Measurements from ENCODE around the gene MYO5A. TPM values are rescaled to one million over a fixed set of nuclear protein-coding genes. Genes with fewer than 3 reads are reported as not detected.
"Not testable (repeated sequence)": the region's sequence is repeated elsewhere in the genome, so short reads cannot be mapped to it uniquely, and the experiment has no call there.

MYO5A gene
- polyA plus RNA-seq, 3 donors, result 6.9 to 33.5 (median 16.6) TPM

GRCh38 chr15:52463638-52464037 is 65.0 kb downstream of the MYO5A start:
- H3K9me3 Mint-ChIP-seq, result peaks cover 1 to 9% (median 6%) of the 10 kb centered on the region in 7 donors
- H3K4me3 Mint-ChIP-seq, result no peak overlapping the region
- H3K79me2 ChIP-seq (ENCODE audit: insufficient read depth, low read length), result peaks cover 84% of the 10 kb centered on the region

GRCh38 chr15:52462806-52463360 is 65.8 kb downstream of the MYO5A start:
- no peaks in the 10 kb centered on the region for H3K36me3 ChIP-seq (replicated peaks in 1 of 2; ENCODE audit: control insufficient read depth in 1 of 2, insufficient read depth in 2 of 2, low read length in 2 of 2)
- H3K4me3 ChIP-seq (replicated peaks in 1 of 3; ENCODE audit: low read depth in 2 of 3, low read length in 3 of 3), result no peak overlapping the region
- Mint-ChIP-seq H3K4me3 (no peak overlapping the region), H3K36me3 (peaks cover 14 to 20% of the 10 kb centered on the region in 2 donors), H3K9me3 (peaks cover 1 to 9% (median 6%) of the 10 kb centered on the region in 7 donors), H3K27me3 (ENCODE audit: low read depth in 3 of 3) (no peaks in the 10 kb centered on the region), H3K4me1 (peaks cover 50% of the 10 kb centered on the region), H3K27ac (peak overlapping the region in 1 of 7 donors; percentile 41)
- H3K27ac ChIP-seq (ENCODE audit: low read depth in 1 of 2, low read length in 2 of 2), result no peak overlapping the region
- peaks cover 79% of the 10 kb centered on the region for H4K20me1 ChIP-seq (ENCODE audit: insufficient read depth, low read length)
- DNase-seq, result no peak
- no peak for TF ChIP-seq CTCF (IDR thresholded peaks at IDR 0.05)
- peaks cover 25 to 48% of the 10 kb centered on the region in 2 donors for H3K4me1 ChIP-seq (ENCODE audit: control insufficient read depth in 1 of 2, insufficient read depth in 2 of 2, low read length in 2 of 2)
- no peaks in the 10 kb centered on the region for H3K9me3 ChIP-seq (replicated peaks in 1 of 2; ENCODE audit: control insufficient read depth in 1 of 2, insufficient read depth in 1 of 2, low read length in 2 of 2)
- intact Hi-C loops (cut with micrococcal nuclease), result no loop called here
- no peak overlapping the region for H3K9ac ChIP-seq (ENCODE audit: insufficient read depth, low read length, poor library complexity, severe bottlenecking)
- no peak overlapping the region for H3K4me2 ChIP-seq (replicated peaks; ENCODE audit: extremely low read depth, low read length, poor library complexity, severe bottlenecking)
- peaks cover 84% of the 10 kb centered on the region for H3K79me2 ChIP-seq (ENCODE audit: insufficient read depth, low read length)
- WGBS (ENCODE audit: insufficient coverage), result no CpG with 5 or more reads among the region's 6 CpGs
- no peaks in the 10 kb centered on the region for H3K27me3 ChIP-seq (ENCODE audit: control insufficient read depth in 2 of 2, insufficient read depth in 2 of 2, low read length in 2 of 2)
- H2AFZ ChIP-seq (ENCODE audit: insufficient read depth, low read depth, low read length, poor library complexity, severe bottlenecking), result no peak overlapping the region

More at GRCh38 chr15:52463638-52464037, 65.0 kb downstream of the MYO5A start:
- Histone ChIP-seq H3K27ac (ENCODE audit: low read depth in 1 of 2, low read length in 2 of 2) (no peak overlapping the region), H3K4me3 (replicated peaks in 1 of 3; ENCODE audit: low read depth in 2 of 3, low read length in 3 of 3) (no peak overlapping the region), H3K27me3 (ENCODE audit: control insufficient read depth in 2 of 2, insufficient read depth in 2 of 2, low read length in 2 of 2) (no peaks in the 10 kb centered on the region), H3K36me3 (replicated peaks in 1 of 2; ENCODE audit: control insufficient read depth in 1 of 2, insufficient read depth in 2 of 2, low read length in 2 of 2) (no peaks in the 10 kb centered on the region), H2AFZ (ENCODE audit: insufficient read depth, low read depth, low read length, poor library complexity, severe bottlenecking) (no peak overlapping the region), H4K20me1 (ENCODE audit: insufficient read depth, low read length) (peaks cover 79% of the 10 kb centered on the region), H3K4me1 (ENCODE audit: control insufficient read depth in 1 of 2, insufficient read depth in 2 of 2, low read length in 2 of 2) (peaks cover 25 to 48% of the 10 kb centered on the region in 2 donors), H3K4me2 (replicated peaks; ENCODE audit: extremely low read depth, low read length, poor library complexity, severe bottlenecking) (no peak overlapping the region), H3K9ac (ENCODE audit: insufficient read depth, low read length, poor library complexity, severe bottlenecking) (no peak overlapping the region), H3K9me3 (replicated peaks in 1 of 2; ENCODE audit: control insufficient read depth in 1 of 2, insufficient read depth in 1 of 2, low read length in 2 of 2) (no peaks in the 10 kb centered on the region)
- Mint-ChIP-seq H3K4me1 (peaks cover 50% of the 10 kb centered on the region), H3K36me3 (peaks cover 14 to 20% of the 10 kb centered on the region in 2 donors), H3K27ac (no peak overlapping the region), H3K27me3 (ENCODE audit: low read depth in 3 of 3) (no peaks in the 10 kb centered on the region)
- TF ChIP-seq CTCF (IDR thresholded peaks at IDR 0.05), result peak; percentile 8
- no peak for DNase-seq
- intact Hi-C loops (cut with micrococcal nuclease), result no loop called here

- H3K4me1 ChIP-seq (ENCODE audit: control insufficient read depth in 1 of 2, insufficient read depth in 2 of 2, low read length in 2 of 2), result peaks cover 6 to 17% of the 10 kb centered on the region in 2 donors
- Mint-ChIP-seq H3K36me3 (peaks cover 22 to 25% of the 10 kb centered on the region in 2 donors), H3K27ac (peak overlapping the region in 2 of 7 donors; percentile 53 to 85), H3K4me1 (peaks cover 31% of the 10 kb centered on the region), H3K9me3 (peaks cover 9 to 21% (median 15%) of the 10 kb centered on the region in 7 donors)
- H3K79me2 ChIP-seq (ENCODE audit: insufficient read depth, low read length), result peaks cover 84% of the 10 kb centered on the region
- H4K20me1 ChIP-seq (ENCODE audit: insufficient read depth, low read length), result peaks cover 72% of the 10 kb centered on the region
- H3K27ac ChIP-seq (ENCODE audit: low read depth in 1 of 2, low read length in 2 of 2); H3K9me3 ChIP-seq (replicated peaks in 1 of 2; ENCODE audit: control insufficient read depth in 1 of 2, insufficient read depth in 1 of 2, low read length in 2 of 2); intact Hi-C loops (cut with micrococcal nuclease); H3K4me3 ChIP-seq (replicated peaks in 1 of 3; ENCODE audit: low read depth in 2 of 3, low read length in 3 of 3); H3K36me3 ChIP-seq (replicated peaks in 1 of 2; ENCODE audit: control insufficient read depth in 1 of 2, insufficient read depth in 2 of 2, low read length in 2 of 2); DNase-seq; H3K9ac ChIP-seq (ENCODE audit: insufficient read depth, low read length, poor library complexity, severe bottlenecking); H2AFZ ChIP-seq (ENCODE audit: insufficient read depth, low read depth, low read length, poor library complexity, severe bottlenecking); H3K27me3 ChIP-seq (ENCODE audit: control insufficient read depth in 2 of 2, insufficient read depth in 2 of 2, low read length in 2 of 2); H3K4me3 Mint-ChIP-seq; H3K27me3 Mint-ChIP-seq (ENCODE audit: low read depth in 3 of 3); H3K4me2 ChIP-seq (replicated peaks; ENCODE audit: extremely low read depth, low read length, poor library complexity, severe bottlenecking): not testable (repeated sequence)
- 98% methylated on average over 24 of the region's 31 CpGs for WGBS (ENCODE audit: insufficient coverage)
Observed at GRCh38 chr15:52459701-52460100, 69.0 kb downstream of the MYO5A start.
